Measurements from ENCODE around the gene GHRHR.

GRCh38 chr7:30995536-30995935 is 31.8 kb downstream of the GHRHR start:
- TF ChIP-seq POLR2A (IDR thresholded peaks at IDR 0.05; ENCODE audit: low read depth, low read length) (no peak), POLR2AphosphoS5 (IDR thresholded peaks at IDR 0.05; ENCODE audit: low read depth, low read length) (no peak), TAF1 (IDR thresholded peaks at IDR 0.05; ENCODE audit: borderline replicate concordance, low read depth, low read length) (no peak)

Measured in GM12892 (cell line).